Stimulated activated CD8-positive, alpha-beta memory T cell treated with anti-CD3 and anti-CD28 coated beads, Interleukin-15, amount 100 ng/mL, for 24 hours (primary cell): Measurements from ENCODE around the gene HMG20A.
"Not testable (repeated sequence)": the region's sequence is repeated elsewhere in the genome, so short reads cannot be mapped to it uniquely, and the experiment has no call there.

Experiments used
- DNase-seq: peaks from one replicate; pipeline ENCODE4 v3.0.0-alpha.2; 2020; ENCODE audit warnings: low read depth

HMG20A gene

DNA sequence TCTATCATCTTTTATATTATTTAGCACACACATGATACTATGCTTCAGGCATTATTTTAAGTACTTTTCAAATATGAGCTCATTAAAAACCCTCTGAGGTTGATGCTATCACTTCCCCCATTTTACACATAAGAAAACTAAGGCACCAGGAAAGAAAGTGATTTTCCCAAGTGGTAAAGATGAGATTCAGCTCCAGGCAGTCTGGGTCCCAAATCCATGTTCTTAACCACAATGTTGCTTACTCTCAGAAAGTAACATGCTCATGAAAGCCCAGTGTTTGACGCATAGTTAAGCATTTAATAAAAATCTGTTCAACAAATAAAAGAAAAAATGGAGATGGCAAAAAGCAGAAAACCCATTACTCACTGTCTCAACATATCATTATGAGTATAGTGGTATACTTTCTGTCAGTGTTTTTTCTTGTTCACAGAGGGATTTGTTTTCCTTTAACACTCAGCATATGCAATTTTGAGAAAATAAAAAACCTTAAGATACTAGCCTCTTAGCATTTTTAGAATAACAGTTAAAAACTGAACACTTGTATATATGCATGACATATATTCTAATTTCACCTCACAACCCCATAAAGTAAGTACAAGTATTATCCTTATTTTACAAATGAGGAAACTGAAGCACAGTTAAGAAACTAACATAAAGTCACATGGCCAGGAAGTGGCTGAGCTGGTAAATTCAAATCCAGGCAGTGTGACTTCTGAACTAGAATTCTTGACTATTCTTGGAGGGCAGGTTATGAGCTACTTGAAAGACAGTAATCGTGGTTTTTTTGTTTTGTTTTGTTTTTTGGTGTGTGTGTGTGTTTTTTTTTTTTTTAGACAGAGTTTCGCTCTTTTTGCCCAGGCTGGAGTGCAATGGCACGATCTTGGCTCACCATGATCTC, 11.2 kb upstream of the HMG20A start:
- DNase-seq = no peak

GRCh38 chr15:77410157-77410500, 10.6 kb upstream of the HMG20A start:
- DNase-seq = not testable (repeated sequence)

GRCh38 chr15:77410701-77411618, 9.7 kb upstream of the HMG20A start:
- no peak for DNase-seq

GRCh38 chr15:77411619-77411976, 9.1 kb upstream of the HMG20A start:
- DNase-seq = no peak

GRCh38 chr15:77412972-77413698, 7.6 kb upstream of the HMG20A start:
- DNase-seq = no peak

- DNase-seq = no peak
These were observed 6.9 kb upstream of the HMG20A start for GRCh38 chr15:77413699-77414349.

DNA sequence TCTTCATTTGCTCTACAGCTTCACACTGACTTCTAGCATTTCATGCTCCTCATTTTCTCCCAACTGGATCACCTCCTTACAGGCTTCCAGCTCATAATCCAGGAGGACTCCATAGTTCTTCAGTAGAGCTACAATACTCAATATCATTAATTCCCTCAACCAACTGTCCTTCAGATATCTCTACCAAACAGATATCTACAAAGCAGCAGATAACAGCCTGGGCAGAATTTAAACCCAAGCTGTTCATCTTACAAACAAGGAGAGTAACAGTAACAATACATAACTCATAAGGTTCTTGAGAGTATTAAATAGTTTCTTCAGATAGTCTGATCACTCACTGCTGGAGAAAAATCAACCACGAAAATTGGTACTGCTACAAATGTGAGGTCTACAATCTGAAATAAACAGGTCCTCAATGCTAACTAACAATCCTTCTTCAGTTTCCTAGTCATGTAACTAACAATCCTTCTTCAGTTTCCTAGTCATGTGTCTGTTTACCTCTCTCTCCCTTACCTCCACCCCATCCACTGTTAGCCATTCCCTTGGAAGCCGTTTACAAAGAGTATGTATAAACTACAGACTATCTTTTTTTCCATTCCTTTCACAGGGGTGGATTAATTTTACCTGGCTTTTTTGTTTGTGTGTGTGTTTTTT, 5.8 kb upstream of the HMG20A start:
- DNase-seq = no peak

DNA sequence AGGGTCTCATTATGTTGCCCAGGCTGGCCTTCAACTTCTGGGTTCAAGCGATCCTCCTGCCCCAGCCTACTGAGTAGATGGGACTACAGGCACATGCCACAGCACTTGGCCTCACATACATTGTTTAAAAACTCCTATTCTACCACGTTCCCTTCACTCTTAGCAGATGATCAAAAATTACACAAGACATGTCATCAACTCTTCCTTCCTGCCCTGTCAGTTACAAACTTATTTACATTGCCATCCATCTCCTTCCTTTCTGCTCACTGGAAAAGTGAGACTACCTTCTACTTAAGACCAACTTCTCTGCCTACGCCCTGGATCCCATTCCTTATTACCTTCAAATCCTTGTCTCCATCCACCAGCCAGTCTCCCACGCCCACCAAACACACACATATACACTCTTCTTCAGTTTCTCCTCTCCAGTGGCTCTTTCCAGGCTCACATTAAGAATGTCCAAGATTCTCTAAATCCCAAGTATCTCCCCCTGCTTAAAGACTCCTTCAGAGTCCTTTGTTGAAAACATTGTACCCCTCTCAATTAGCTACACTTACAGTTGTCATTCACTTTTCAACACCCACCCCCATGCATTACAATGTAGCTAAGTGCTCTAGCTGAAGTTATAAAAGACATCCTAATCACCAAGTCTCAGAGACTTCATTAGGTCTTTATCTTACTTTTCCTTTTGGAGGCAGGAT, 5.1 kb upstream of the HMG20A start:
- DNase-seq = no peak

GRCh38 chr15:77416148-77416455, 4.6 kb upstream of the HMG20A start:
- no peak for DNase-seq

DNA sequence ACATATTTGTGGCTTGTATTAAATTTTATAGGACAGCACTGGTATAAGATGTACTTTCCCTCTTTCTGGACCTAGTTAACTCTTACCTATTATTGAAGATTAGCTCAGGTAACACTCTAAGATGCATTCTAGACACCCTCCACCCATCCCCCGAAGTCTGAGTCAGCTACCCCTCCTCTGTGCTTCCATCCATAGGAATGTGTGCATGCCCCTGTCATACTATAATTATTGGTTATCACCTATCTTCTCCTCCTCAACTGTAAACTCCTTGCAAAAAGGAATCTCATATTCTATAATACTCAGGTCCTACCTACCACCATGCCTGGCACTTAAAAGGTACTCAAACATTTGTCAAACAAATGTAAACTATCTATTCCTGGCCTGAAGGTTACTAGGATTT, 3.7 kb upstream of the HMG20A start:
- no peak for DNase-seq

DNA sequence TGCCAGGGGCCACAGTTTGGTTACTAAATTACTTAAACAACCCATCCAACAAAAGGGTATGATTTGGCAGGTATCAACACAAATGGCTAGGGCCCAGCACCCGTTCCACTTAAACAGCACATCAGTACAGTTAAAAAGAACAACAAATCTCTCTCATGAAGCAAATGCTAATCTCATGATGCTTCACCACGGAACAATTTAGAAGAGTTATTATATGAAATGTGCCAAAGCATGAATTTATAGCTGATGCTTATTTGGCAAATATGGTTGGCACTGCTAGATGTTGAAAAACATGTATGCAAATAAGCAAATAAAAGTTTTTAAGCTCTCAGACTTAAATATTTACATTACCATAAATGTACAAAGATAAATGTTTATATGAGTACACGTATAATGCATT, 3.1 kb upstream of the HMG20A start:
- DNase-seq = no peak

GRCh38 chr15:77418391-77418965, 2.2 kb upstream of the HMG20A start:
- DNase-seq = no peak

DNA sequence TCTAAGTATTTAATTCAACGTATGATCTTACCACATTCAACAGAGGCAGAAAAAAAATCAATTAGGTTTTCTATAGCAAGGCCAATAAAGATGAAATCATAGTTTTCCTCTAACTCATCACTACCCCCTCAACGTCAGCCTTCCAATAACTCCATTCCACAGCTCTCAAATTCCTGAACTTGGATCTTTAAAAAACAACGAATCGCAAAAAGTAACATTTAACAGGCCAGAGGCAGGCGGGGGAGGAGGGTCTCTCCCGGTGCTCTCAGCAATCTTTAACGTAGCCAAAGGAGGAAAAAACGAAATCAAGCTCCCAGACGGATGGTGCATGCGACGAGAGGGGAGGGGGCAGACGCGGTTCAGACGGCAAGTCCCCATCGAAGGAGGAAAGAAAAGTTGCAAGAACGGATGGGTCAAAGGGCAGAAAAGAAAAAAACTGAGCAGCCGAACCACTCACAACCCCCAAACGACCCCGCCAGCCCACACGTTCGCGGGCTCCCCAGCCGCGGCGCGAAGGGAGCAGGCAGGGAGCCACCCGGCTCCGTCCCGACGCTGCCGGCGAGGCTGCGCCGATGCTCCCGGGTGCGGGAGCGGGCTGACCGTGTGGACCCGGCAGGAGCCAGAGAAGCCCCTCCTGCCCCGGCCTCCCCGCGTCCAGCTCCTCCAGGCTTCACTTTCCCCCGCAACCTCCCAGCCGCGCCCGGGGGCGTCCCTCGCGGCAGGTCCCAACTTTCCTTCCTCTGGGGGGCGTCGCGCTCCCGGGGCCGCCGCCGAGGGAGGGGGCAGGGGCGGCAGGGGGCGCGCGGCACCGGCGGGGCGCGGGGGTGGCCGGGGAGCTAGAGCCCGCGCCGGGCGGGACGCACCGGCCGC, 1.5 kb upstream of the HMG20A start:
- DNase-seq = peak; percentile 9

- peak; percentile 97 for DNase-seq
These were observed 665 bp upstream of the HMG20A start, which contains the start of gene PEAK1 for GRCh38 chr15:77419836-77420609. Gene PEAK1 (minus strand): TSS chr15:77420104. CDS start chr15:77181926, 238,178 bp downstream.

DNA sequence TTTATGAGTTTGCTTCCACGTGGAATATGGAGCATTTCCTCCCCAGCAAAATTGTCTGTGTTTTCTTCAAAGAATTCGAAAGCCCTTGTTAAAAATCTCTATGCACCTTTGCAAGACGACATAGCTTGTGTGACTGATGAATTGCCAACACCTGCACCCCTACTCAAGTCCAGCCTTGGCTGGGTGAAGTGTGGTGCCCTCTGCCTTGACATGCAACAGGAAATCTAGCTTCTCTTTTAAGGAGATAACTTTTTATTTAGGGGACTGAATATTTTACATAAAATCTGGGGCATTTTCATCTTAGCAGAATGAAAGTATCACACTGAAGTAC, 647 bp downstream of the HMG20A start:
- no peak for DNase-seq

- DNase-seq = no peak
These were observed 4.4 kb downstream of the HMG20A start for GRCh38 chr15:77425104-77425503.

- DNase-seq = no peak
These were observed 5.7 kb downstream of the HMG20A start for GRCh38 chr15:77426377-77426776.

- no peak for DNase-seq
These were observed 6.2 kb downstream of the HMG20A start for GRCh38 chr15:77426871-77427270.

GRCh38 chr15:77430213-77430612, 9.5 kb downstream of the HMG20A start:
- DNase-seq = no peak
